Lung (tissue), 12 donors: ENCODE measurements around the gene ANKHD1. TPM values are rescaled to one million over a fixed set of nuclear protein-coding genes. Genes with fewer than 3 reads are reported as not detected.
"Not testable (repeated sequence)": the region's sequence is repeated elsewhere in the genome, so short reads cannot be mapped to it uniquely, and the experiment has no call there.

Experiments used
- ATAC-seq: fragments of 200-7000 bp; cut with Tn5 transposase; one replicate; pipeline ENCODE4 v1.9.1; 2020; ENCODE audit warnings: moderate number of reproducible peaks; ENCODE audit not compliant: insufficient read depth, low FRiP score
- DNase-seq, 3 donors: peaks; one replicate each; pipeline ENCODE4 v3.0.0-alpha.2; 2013 to 2017
- H3K27ac ChIP-seq, 2 donors: one replicate each; pipeline ENCODE4 v1.5.1; 2013; ENCODE audit warnings: mild to moderate bottlenecking in 2 of 2, moderate library complexity in 2 of 2, control low read depth in 1 of 2, inconsistent platforms in 1 of 2, low read depth in 1 of 2, low read length in 1 of 2
- H3K27me3 ChIP-seq, 3 donors: one replicate each; pipeline ENCODE4 v1.5.1; 2013; ENCODE audit warnings: low read length in 2 of 3; ENCODE audit not compliant: control insufficient read depth in 3 of 3, insufficient read depth in 3 of 3
- H3K36me3 ChIP-seq, 4 donors: one replicate each; pipeline ENCODE4 v1.5.1; 2013; ENCODE audit warnings: low read length in 4 of 4, mild to moderate bottlenecking in 1 of 4, moderate library complexity in 1 of 4; ENCODE audit not compliant: control insufficient read depth in 4 of 4, insufficient read depth in 4 of 4
- H3K4me1 ChIP-seq, 5 donors: one replicate each; pipeline ENCODE4 v1.5.1; 2013; ENCODE audit warnings: low read length in 5 of 5, mild to moderate bottlenecking in 2 of 5, moderate library complexity in 1 of 5; ENCODE audit not compliant: control insufficient read depth in 5 of 5, insufficient read depth in 5 of 5
- H3K4me3 ChIP-seq: one replicate; pipeline ENCODE4 v1.5.1; 2013; ENCODE audit warnings: mild to moderate bottlenecking, control low read depth, moderate library complexity
- H3K9ac ChIP-seq, 2 donors: one replicate each; pipeline ENCODE4 v1.5.1; 2013; ENCODE audit warnings: low read length in 2 of 2, control low read depth in 1 of 2; ENCODE audit not compliant: insufficient read depth in 1 of 2
- H3K9me3 ChIP-seq, 4 donors: one replicate each; pipeline ENCODE4 v1.5.1; 2013; ENCODE audit warnings: low read length in 3 of 4, mild to moderate bottlenecking in 1 of 4, moderate library complexity in 1 of 4; ENCODE audit not compliant: control insufficient read depth in 4 of 4, insufficient read depth in 3 of 4
- CTCF ChIP-seq: IDR thresholded peaks from 2 replicates; pipeline ENCODE4 v1.5.1; 2012; ENCODE audit warnings: mild to moderate bottlenecking; ENCODE audit errors: control extremely low read depth, extremely low read depth
- WGBS, 2 donors: extraction: QIAGEN DNeasy Blood & Tissue Kit; methylation state at CpG; one replicate each; pipeline ENCODE4 v1.1.7; 2013; 5-methylcytosine and 5-hydroxymethylcytosine counted together
- polyA plus RNA-seq, 2 donors: library from polyadenylated mRNA; stranded (reverse); fragments of 200-250 nt; gene quantifications; one replicate each; pipeline ENCODE4 v1.2.1, GENCODE V29; 2013
- total RNA-seq, 2 donors: library from RNA; depleted of rRNA in 1 of 2; stranded (reverse); fragments of >200 nt in 1 of 2; gene quantifications; one replicate each; pipeline ENCODE4 v1.2.1, GENCODE V29; 2014 to 2021
- donor health status: control.
- donor health status: control.
- donor health status: Bipolar disorder and iron deficiency.
- donor health status: healthy.
- donor health status: DM: yes; HTN: yes; CAD: no.

Gene ANKHD1
- total and polyA plus RNA-seq, 4 donors = 53.0 to 200 (median 90.8) TPM

DNA sequence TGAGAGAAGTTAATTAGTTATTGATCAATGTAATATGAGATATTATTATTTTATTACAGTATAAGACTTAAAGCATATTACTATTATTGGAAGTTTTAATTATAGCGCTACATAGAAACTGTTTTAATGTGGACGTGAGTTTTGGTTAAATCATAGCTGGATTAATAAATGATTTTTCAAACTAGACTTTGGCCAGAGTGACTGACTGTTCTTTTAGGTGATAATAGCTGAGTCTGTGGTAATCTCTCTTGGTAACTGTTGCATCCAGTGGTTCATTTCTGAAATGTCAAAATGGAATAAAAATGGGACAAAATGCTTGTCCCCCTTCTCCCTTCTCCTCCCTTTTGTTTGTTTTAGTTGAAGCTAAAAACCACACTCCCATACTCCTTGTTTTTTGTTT is 28.1 kb downstream of the ANKHD1 start:
- Histone ChIP-seq H3K27ac (no peak overlapping the region), H3K4me1 (peaks cover 0 to 4% (median 0%) of the 10 kb centered on the region in 5 donors), H3K27me3 (no peaks in the 10 kb centered on the region), H3K36me3 (peaks cover 0 to 2% (median under 1%) of the 10 kb centered on the region in 4 donors), H3K9me3 (no peaks in the 10 kb centered on the region), H3K4me3 (no peak overlapping the region), H3K9ac (no peak overlapping the region)
- no peak for ATAC-seq
- DNase-seq = no peak
- no peak for TF ChIP-seq CTCF
- 93 to 95% methylated on average over 2 of the region's 2 CpGs for WGBS, 2 donors

DNA sequence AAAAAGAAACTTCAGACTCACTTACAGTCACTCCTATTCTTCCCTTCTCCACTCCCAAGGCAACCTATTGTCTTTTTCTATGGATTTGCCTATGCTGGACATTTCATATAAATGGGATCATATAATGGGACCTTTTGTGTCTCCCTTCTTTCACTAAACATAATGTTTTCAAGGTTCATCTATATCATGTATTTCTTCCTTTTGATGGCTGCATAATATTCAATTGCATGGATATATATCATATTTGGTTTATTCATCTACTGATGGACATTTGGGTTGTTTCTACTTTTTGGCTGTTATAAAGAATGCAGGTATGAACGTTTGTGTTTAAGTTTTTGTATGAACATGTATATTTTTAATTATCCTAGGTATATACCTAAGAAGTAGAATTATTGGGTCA is 30.6 kb downstream of the ANKHD1 start:
- Histone ChIP-seq H3K27me3 (no peaks in the 10 kb centered on the region), H3K9me3 (no peaks in the 10 kb centered on the region), H3K9ac (no peak overlapping the region), H3K4me3 (no peak overlapping the region), H3K4me1 (peaks cover 0 to 3% (median 0%) of the 10 kb centered on the region in 5 donors), H3K27ac (no peak overlapping the region), H3K36me3 (peaks cover 0 to 5% (median 3%) of the 10 kb centered on the region in 4 donors)
- no peak for DNase-seq
- no peak for ATAC-seq
- WGBS, 2 donors = 63 to 89% methylated on average over 1 of the region's 1 CpG
- no peak for TF ChIP-seq CTCF

DNA sequence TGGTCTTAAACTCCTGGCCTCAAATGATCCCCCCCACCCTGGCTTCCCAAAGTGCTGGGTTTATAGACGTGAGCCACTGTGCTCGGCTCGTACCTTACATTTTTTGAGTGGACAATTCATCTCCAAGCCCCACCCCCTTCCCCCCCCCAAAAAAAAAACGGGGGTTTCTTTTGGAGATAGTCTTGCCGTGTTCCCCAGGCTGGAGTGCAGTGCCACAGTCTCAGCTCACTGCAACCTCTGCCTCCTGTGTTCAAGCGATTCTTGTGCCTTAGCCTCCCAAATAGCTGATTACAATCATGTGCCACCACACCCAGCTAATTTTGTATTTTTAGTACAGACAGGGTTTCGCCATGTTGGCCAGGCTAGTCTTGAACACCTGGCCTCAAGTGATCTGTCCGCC is 31.3 kb downstream of the ANKHD1 start:
- Histone ChIP-seq H3K27ac (no peak overlapping the region), H3K4me3 (no peak overlapping the region), H3K36me3 (peaks cover 0 to 6% (median 5%) of the 10 kb centered on the region in 4 donors), H3K9me3 (no peaks in the 10 kb centered on the region), H3K27me3 (no peaks in the 10 kb centered on the region), H3K9ac (no peak overlapping the region), H3K4me1 (peaks cover 0 to 3% (median 0%) of the 10 kb centered on the region in 5 donors)
- WGBS, 2 donors = 88 to 94% methylated on average over 8 of the region's 8 CpGs
- ATAC-seq (no peak), DNase-seq (no peak)
- TF ChIP-seq CTCF = no peak

DNA sequence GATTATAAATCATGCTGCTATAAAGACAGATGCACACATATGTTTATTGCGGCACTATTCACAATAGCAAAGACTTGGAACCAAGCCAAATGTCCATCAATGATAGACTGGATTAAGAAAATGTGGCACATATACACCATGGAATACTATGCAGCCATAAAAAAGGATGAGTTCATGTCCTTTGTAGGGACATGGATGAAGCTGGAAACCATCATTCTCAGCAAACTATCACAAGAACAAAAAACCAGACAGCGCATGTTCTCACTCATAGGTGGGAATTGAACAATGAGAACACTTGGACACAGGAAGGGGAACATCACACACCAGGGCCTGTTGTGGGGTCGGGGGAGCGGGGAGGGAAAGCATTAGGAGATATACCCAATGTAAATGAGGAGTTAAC is 55.7 kb downstream of the ANKHD1 start:
- H3K9ac ChIP-seq, DNase-seq, H3K4me3 ChIP-seq, H3K27ac ChIP-seq, H3K4me1 ChIP-seq, ATAC-seq, H3K9me3 ChIP-seq, H3K27me3 ChIP-seq: not testable (repeated sequence)
- peaks cover 1 to 13% (median 9%) of the 10 kb centered on the region in 4 donors for H3K36me3 ChIP-seq
- WGBS, 2 donors = 97 to 98% methylated on average over 4 of the region's 4 CpGs
